Stimulated activated effector memory CD8-positive, alpha-beta T cell treated with anti-CD3 and anti-CD28 coated beads, Interleukin-12 subunit alpha, Interleukin-12 subunit beta, amount 100 ng/mL, for 72 hours (primary cell): ENCODE data around the gene C2CD2L.
"Not testable (repeated sequence)": the region's sequence is repeated elsewhere in the genome, so short reads cannot be mapped to it uniquely, and the experiment has no call there.

Experiments
- ATAC-seq: fragments of 150-1000 bp; cut with Tn5 transposase; 2 replicates; pipeline ENCODE4 v1.10.0; 2021
- DNase-seq, 2 donors: peaks; one replicate each; pipeline ENCODE4 v3.0.0; 2021 to 2022; ENCODE audit warnings: low spot score in 2 of 2
- H3K27ac Mint-ChIP-seq: one replicate; pipeline ENCODE4 v1.8.0; 2022; ENCODE audit warnings: mild to moderate bottlenecking, mixed read lengths
- H3K36me3 Mint-ChIP-seq: one replicate; pipeline ENCODE4 v1.8.0; 2022; ENCODE audit warnings: mild to moderate bottlenecking, mixed read lengths
- H3K4me1 Mint-ChIP-seq: one replicate; pipeline ENCODE4 v1.8.0; 2022; ENCODE audit warnings: mixed read lengths
- H3K4me3 Mint-ChIP-seq: one replicate; pipeline ENCODE4 v1.8.0; 2022; ENCODE audit warnings: mild to moderate bottlenecking, mixed read lengths
- H3K9me3 Mint-ChIP-seq: one replicate; pipeline ENCODE4 v1.8.0; 2022; ENCODE audit warnings: mixed read lengths

Gene C2CD2L

DNA sequence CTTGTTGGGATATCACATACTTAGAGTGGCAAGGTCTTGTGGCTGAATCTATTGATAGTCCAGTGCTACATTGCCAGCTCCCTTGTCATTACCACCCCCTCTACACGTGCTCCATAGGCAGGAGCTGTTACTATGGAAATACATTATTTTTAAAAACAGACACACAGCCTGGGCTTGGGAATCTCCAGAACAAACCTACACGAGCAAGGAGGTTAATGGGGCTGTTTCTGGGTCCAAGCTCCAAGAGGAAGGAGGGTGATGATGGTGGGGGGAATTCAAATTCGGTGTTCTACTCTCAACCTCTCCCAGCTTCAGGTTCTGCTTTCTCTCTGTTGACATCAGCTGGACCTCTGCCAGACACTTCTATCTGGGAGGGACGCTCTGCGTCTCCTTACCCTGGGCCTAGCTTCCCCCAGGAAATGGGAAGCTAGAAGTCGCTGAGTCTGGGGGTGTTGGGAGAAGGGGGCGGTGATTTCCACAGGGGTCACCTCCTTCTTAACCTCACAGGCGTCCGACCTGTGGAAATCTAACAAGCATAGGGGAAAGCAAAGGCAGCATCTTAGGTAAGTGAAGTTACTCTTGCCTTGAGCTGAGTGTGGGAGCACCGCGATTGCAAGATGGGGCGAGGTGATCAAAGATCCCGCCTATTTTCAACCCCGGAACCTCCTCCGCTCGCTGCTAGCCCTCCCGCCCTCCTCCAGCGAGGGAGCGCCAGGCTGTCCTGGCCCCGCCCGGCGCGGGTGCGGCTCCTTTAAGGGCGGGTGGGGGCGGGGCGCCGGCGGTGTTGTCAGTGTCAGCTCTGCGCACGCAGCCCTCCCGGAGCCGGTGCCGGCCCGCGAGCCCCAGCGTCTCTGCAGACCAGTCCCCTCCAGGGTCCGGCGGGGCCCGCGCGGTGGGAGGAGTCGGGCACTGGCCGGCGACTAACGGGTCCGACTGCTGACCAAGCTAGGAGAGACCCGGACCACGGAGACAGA lies at the start of gene C2CD2L:
TSS of gene C2CD2L (plus strand) at position 781 of the 974 bp plus-strand sequence. CDS start 398 bp downstream, outside the sequence.
- Mint-ChIP-seq H3K4me1 (peaks cover 42% of the 10 kb centered on the region), H3K27ac (peak within 1 kb of the TSS; percentile 95), H3K9me3 (no peaks in the 10 kb centered on the region), H3K36me3 (peaks cover 31% of the 10 kb centered on the region), H3K4me3 (peak within 1 kb of the TSS; percentile 88)
- ATAC-seq (peak; percentile 90), DNase-seq (peak; percentile 70 to 87)

DNA sequence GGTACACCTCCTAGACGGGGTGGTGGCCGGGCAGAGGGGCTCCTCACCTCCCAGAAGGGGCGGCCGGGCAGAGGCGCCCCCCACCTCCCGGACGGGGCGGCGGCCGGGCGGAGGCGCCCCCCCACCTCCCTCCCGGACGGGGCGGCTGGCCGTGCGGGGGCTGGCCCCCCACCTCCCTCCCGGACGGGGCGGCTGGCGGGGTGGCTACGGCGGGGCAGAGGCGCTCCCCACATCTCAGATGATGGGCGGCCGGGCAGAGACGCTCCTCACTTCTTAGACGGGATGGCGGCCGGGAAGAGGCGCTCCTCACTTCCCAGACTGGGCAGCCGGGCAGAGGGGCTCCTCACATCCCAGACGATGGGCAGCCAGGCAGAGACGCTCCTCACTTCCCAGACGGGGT lies 48.0 kb upstream of the C2CD2L start:
- not testable (repeated sequence) for H3K9me3 Mint-ChIP-seq, ATAC-seq, DNase-seq, H3K27ac Mint-ChIP-seq, H3K4me3 Mint-ChIP-seq
- peaks cover 43% of the 10 kb centered on the region for H3K36me3 Mint-ChIP-seq
- peaks cover 41% of the 10 kb centered on the region for H3K4me1 Mint-ChIP-seq

DNA sequence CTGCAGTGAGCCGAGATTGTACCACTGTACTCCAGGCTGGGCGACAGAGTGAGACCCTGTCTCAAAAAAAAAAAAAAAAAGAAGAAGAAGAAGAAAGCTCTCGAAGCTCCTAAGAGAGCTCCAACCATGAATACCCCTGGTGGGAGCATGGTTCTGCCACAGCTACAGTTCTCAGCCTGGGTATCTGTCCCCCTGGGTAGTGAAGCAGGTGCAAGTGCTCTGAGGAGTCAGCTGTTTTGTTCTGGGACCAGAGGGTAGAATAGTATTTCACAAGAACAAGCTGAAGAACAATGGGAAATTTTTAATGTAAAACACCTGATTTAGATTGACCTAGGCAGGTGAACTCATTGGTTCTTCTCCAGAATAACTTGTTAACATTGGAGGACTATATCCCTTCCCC lies 45.9 kb upstream of the C2CD2L start:
- DNase-seq (no peak), ATAC-seq (no peak)
- no peaks in the 10 kb centered on the region for H3K9me3 Mint-ChIP-seq
- peaks cover 30% of the 10 kb centered on the region for H3K4me1 Mint-ChIP-seq
- H3K36me3 Mint-ChIP-seq: peaks cover 21% of the 10 kb centered on the region
- no peak overlapping the region for H3K4me3 Mint-ChIP-seq
- H3K27ac Mint-ChIP-seq: peak overlapping the region; percentile 29

DNA sequence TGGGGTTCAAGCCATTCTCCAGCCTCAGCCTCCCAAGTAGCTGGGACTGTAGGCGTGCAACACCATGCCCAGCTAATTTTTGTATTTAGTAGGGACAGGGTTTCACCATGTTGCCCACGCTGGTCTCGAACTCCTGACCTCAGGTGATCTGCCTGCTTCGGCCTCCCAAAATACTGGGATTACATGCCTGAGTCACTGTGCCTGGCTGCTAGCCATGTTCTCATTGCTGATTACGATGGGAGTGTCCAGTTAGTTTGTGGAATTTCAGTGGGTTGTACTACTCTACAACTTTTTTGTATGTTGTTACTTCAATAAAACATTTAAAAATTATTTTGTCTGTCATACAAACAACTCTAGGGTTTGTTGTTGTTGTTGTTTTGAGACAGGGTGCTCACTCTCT lies 44.4 kb upstream of the C2CD2L start:
- ATAC-seq (no peak), DNase-seq (no peak)
- H3K9me3 Mint-ChIP-seq: no peaks in the 10 kb centered on the region
- no peak overlapping the region for H3K4me3 Mint-ChIP-seq
- H3K4me1 Mint-ChIP-seq: peaks cover 32% of the 10 kb centered on the region
- H3K27ac Mint-ChIP-seq: no peak overlapping the region
- peaks cover 15% of the 10 kb centered on the region for H3K36me3 Mint-ChIP-seq

DNA sequence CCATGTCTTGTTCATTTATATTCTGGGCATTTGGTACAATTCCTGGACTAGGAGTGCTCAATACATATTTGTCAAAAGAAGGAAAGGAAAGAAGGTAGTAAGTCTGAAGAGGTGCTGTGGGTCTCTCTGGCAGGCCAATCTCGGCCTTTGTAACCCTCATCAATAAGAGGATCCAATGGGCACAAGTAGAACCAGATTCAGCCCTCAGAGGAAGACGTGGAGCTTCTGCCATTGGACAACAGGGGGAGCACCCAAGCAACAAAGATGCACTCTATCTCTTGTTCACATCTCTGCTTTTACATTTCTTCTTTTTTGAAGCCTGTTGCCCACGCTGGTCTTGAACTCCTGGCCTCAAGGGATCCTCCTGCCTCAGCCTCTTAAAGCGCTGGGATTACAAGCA lies 41.8 kb upstream of the C2CD2L start:
- H3K4me1 Mint-ChIP-seq: peaks cover 29% of the 10 kb centered on the region
- H3K27ac Mint-ChIP-seq: peak overlapping the region; percentile 7
- no peak for DNase-seq
- ATAC-seq: peak; percentile 43
- no peaks in the 10 kb centered on the region for H3K9me3 Mint-ChIP-seq
- peaks cover 28% of the 10 kb centered on the region for H3K36me3 Mint-ChIP-seq
- H3K4me3 Mint-ChIP-seq: peak overlapping the region; percentile 90

DNA sequence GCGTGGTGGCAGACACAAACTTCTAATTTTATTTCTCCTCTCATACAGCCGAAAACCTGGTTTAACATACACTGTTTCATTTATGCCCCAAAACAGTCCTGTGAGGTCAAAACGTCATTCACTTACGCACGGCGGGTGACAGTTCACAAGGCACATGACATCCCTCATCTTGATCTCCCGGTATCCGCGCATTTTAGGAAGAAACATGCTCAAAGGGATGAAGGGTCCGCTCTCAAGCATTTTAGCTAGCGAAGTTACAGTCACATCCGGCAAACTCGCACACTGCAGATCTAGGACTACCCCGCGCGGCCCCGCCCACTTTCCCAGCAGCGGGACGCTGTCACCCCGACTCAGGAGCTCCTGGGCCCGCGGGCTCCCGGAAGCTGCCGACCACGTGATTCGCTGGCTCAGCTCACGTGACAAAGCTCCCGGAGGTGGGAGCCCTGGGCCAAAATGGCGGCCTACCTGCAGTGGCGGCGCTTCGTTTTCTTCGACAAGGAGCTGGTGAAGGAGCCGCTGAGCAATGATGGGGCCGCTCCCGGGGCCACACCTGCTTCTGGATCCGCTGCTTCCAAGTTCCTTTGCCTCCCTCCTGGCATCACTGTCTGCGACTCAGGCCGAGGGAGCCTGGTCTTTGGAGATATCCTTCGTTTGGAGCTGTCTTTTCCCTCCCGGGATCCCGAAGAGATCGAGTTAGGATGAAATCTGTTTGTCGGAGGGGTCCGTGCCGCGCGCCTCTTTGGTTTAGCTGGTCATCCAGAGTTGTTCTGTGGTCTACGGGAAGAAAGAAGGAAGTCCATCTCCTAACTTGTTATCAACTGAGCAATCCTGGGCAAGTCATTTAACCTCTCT lies 39.5 kb upstream of the C2CD2L start, which contains the start of gene VPS11:
TSS of gene VPS11 (plus strand) at position 448 of the 852 bp plus-strand sequence. CDS start at position 454, 6 bp downstream.
- peaks cover 29% of the 10 kb centered on the region for H3K4me1 Mint-ChIP-seq
- H3K27ac Mint-ChIP-seq: peak within 1 kb of the TSS; percentile 95
- H3K36me3 Mint-ChIP-seq: peaks cover 50% of the 10 kb centered on the region
- ATAC-seq: peak; percentile 100
- DNase-seq: peak; percentile 91 to 98
- H3K9me3 Mint-ChIP-seq: no peaks in the 10 kb centered on the region
- peak within 1 kb of the TSS; percentile 90 for H3K4me3 Mint-ChIP-seq

DNA sequence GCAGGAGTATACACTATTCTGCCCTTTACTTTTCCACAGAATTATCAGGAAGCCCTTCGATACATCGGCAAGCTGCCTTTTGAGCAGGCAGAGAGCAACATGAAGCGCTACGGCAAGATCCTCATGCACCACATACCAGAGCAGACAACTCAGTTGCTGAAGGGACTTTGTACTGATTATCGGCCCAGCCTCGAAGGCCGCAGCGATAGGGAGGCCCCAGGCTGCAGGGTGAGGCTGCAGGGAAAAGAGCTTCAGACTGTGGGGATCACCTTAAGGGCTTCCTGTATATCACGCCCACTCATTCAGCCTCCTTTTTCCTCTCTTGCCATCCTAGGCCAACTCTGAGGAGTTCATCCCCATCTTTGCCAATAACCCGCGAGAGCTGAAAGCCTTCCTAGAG lies 29.3 kb upstream of the C2CD2L start:
- Mint-ChIP-seq H3K9me3 (no peaks in the 10 kb centered on the region), H3K36me3 (peaks cover 98% of the 10 kb centered on the region), H3K4me3 (no peak overlapping the region), H3K4me1 (peaks cover 3% of the 10 kb centered on the region), H3K27ac (no peak overlapping the region)
- ATAC-seq (no peak), DNase-seq (no peak)

DNA sequence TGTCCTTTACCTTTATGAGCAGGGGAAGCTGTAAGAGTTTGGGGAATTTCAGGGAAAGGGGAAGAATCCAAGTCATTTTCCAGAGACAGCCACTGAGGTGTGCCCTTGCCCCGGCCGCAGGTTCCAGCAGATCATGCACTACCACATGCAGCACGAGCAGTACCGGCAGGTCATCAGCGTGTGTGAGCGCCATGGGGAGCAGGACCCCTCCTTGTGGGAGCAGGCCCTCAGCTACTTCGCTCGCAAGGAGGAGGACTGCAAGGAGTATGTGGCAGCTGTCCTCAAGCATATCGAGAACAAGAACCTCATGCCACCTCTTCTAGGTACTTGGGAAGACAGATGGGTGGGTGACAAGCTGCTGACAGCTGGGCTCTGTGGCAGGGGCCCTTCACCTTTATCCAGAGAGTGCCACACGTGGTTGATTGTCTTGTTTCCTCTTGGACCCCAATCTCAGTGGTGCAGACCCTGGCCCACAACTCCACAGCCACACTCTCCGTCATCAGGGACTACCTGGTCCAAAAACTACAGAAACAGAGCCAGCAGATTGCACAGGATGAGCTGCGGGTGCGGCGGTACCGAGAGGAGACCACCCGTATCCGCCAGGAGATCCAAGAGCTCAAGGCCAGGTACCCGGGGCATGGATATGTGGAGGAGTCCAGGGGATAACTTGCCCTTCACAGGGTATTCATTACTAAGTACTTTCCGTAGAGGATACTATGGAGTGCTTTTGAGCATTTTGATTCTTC lies 28.3 kb upstream of the C2CD2L start:
- no peaks in the 10 kb centered on the region for H3K4me1 Mint-ChIP-seq
- no peak overlapping the region for H3K27ac Mint-ChIP-seq
- DNase-seq (no peak), ATAC-seq (no peak)
- peaks cover 92% of the 10 kb centered on the region for H3K36me3 Mint-ChIP-seq
- no peak overlapping the region for H3K4me3 Mint-ChIP-seq
- no peaks in the 10 kb centered on the region for H3K9me3 Mint-ChIP-seq

DNA sequence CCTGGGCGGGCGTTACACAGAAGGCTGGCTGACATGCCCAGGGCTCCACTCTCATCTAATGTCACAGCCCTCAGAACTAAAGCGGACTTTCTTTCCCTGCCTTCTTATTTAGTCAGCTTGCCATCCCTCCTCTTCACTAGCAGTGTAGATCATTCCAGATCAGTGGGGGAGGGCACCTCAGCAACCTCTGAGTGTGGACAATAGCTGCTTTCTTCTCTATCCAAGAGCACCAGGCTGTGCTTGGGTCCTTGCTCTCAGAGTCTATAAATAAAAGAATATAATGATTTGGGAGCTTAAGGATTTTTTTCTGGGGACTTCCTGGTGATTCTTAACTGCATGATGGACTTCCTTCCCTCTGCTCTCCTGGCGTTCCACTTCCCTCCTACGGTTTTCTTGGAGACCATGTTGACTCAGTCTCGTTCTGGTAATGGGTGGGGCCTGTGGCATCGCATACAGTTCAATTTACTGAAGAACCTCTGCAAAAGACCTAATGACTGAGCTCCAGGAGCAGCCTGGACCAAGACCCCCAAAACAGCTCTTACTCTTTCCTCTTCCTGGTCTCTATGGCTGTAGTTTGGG lies 25.4 kb upstream of the C2CD2L start:
- Mint-ChIP-seq H3K4me3 (no peak overlapping the region), H3K27ac (peak overlapping the region; percentile 77), H3K4me1 (no peaks in the 10 kb centered on the region), H3K9me3 (no peaks in the 10 kb centered on the region), H3K36me3 (peaks cover 76% of the 10 kb centered on the region)
- DNase-seq: no peak
- ATAC-seq: no peak

DNA sequence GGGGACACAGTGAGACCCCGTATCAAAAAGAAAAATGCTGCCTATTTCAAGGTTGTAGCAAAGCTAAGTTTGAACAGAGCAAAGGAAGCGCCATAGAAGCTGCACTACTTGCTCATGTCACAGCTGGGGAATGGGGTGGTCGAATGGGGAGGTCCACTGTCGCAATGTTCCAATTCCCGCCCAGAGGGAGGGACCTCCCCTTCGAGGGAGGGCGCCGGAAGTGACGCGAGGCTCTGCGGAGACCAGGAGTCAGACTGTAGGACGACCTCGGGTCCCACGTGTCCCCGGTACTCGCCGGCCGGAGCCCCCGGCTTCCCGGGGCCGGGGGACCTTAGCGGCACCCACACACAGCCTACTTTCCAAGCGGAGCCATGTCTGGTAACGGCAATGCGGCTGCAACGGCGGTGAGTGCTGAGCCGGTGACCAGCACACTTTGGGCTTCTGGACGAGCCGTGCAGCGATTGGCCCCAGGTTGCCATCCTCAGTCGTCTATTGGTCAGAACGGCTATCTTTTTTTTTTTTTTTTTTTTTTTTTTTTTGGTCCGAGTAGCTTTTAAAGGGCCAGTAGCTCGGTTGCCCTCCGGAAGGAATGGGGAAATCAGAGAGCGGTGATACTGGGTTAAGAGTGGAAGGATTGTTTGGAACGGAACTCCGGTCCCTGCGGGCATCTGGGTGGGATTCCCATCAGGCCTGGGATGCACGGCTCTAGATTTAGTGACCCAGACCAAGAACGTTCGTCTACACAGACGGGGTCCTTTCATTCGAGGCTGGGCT lies 22.3 kb upstream of the C2CD2L start, which contains the start of gene HMBS:
TSS of gene HMBS (plus strand) at position 219 of the 774 bp plus-strand sequence. CDS start at position 372, 153 bp downstream.
- peak; percentile 96 for ATAC-seq
- H3K9me3 Mint-ChIP-seq: no peaks in the 10 kb centered on the region

DNA sequence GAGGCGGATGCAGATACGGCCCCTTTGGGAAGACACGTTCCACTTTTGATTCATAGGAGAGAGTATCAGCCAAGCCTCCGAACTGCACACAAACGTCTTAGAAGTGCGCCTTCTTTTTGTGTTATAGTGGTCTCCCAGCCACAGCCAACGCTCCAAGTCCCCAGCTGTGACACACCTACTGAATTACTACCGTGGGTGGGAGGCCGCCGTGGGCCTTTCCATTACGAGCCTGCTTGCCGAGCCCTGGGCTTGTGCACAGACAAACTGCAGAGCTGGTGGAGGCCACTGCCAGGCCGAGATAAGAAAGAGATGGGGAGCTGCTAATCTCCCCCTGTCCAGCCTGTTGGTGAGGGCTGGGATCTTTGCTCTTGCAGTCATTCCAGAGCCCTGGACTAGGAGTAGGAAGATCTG lies 21.7 kb upstream of the C2CD2L start:
- Mint-ChIP-seq H3K4me3 (peak overlapping the region; percentile 89), H3K36me3 (peaks cover 46% of the 10 kb centered on the region), H3K9me3 (no peaks in the 10 kb centered on the region), H3K4me1 (no peaks in the 10 kb centered on the region), H3K27ac (peak overlapping the region; percentile 92)
- DNase-seq: no peak
- peak; percentile 41 for ATAC-seq

More for the DNA sequence above, 22.3 kb upstream of the C2CD2L start, which contains the start of gene HMBS:
- DNase-seq: peak; percentile 86 to 96
- Mint-ChIP-seq H3K27ac (peak within 1 kb of the TSS; percentile 92), H3K4me1 (no peaks in the 10 kb centered on the region), H3K4me3 (peak within 1 kb of the TSS; percentile 89), H3K36me3 (peaks cover 46% of the 10 kb centered on the region)

DNA sequence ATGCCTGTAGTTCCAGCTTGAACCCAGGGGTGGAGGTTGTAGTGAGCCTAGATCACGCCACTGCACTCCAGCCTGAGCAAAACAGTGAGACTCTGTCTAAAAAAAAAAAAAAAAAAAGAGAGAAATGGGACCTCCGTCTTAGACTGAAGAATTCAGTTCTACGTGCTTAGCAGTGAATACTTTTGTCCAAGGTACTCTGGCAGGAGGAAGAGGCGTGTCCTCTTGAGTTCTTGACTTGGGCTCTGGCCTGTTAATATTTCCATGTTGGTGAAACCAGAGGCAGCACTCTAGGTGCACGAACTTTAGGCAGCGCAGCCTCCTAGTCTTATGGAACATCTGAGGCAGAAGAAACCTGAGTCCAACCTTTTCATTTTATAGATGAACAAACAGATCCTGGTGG lies 20.0 kb upstream of the C2CD2L start:
- Mint-ChIP-seq H3K27ac (no peak overlapping the region), H3K4me1 (peaks cover 2% of the 10 kb centered on the region), H3K36me3 (peaks cover 36% of the 10 kb centered on the region), H3K4me3 (no peak overlapping the region), H3K9me3 (no peaks in the 10 kb centered on the region)
- ATAC-seq: no peak
- no peak for DNase-seq

DNA sequence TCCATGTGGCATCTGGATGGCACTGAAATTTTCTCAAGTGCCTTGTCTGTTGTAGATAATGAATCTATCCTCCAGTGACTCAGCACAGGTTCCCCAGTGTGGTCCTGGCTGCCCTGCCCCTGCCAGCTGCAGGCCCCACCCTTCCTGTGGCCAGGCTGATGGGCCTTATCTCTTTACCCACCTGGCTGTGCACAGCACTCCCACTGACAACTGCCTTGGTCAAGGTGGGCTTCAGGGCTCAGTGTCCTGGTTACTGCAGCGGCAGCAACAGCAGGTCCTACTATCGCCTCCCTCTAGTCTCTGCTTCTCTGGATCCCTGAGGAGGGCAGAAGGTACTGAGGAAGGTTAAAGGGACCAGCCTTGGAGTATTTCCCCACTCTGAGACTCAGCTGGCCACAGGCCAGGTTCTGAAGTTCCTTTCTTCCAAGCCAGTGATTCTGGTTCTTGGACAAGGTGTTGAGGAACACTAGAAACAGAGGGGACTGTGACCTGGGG lies 19.4 kb upstream of the C2CD2L start:
- Mint-ChIP-seq H3K9me3 (no peaks in the 10 kb centered on the region), H3K4me3 (no peak overlapping the region), H3K36me3 (peaks cover 38% of the 10 kb centered on the region), H3K27ac (peak overlapping the region; percentile 50), H3K4me1 (peaks cover 8% of the 10 kb centered on the region)
- ATAC-seq (no peak), DNase-seq (no peak)
